Measurements from ENCODE around the gene CEP89. TPM values are rescaled to one million over a fixed set of nuclear protein-coding genes. Genes with fewer than 3 reads are reported as not detected.
"Not testable (repeated sequence)": the region's sequence is repeated elsewhere in the genome, so short reads cannot be mapped to it uniquely, and the experiment has no call there.

CEP89 gene
- total RNA-seq, 4 donors from 2014 or later: 12.6 to 28.5 (median 13.2) TPM

DNA sequence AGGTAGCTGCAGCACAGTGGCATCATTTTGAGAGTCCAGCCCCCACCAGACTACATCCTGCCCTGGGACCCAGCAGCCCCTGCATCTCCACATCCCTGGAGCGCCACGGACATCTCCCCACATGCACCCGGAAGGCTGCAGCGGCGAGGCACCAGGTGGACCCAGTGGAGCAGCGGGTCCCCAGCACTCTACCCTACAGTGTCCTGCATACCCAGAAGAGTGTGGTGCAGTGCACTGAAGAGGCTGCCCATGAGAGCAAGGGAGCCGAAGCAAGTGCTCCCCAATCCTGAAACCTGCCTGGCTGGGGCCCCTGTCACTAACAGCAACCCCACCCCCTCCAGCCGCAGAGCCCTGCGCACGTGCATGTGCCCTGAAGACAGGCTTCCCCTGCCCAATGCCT lies 80.9 kb downstream of the CEP89 start:
- TF ChIP-seq EP300 (IDR thresholded peaks at IDR 0.05) (no peak), POLR2A (IDR thresholded peaks at IDR 0.05) (no peak)
- TF ChIP-seq, protein P1, sequence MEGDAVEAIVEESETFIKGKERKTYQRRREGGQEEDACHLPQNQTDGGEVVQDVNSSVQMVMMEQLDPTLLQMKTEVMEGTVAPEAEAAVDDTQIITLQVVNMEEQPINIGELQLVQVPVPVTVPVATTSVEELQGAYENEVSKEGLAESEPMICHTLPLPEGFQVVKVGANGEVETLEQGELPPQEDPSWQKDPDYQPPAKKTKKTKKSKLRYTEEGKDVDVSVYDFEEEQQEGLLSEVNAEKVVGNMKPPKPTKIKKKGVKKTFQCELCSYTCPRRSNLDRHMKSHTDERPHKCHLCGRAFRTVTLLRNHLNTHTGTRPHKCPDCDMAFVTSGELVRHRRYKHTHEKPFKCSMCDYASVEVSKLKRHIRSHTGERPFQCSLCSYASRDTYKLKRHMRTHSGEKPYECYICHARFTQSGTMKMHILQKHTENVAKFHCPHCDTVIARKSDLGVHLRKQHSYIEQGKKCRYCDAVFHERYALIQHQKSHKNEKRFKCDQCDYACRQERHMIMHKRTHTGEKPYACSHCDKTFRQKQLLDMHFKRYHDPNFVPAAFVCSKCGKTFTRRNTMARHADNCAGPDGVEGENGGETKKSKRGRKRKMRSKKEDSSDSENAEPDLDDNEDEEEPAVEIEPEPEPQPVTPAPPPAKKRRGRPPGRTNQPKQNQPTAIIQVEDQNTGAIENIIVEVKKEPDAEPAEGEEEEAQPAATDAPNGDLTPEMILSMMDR (IDR thresholded peaks at IDR 0.05): no peak
- H3K36me3 ChIP-seq: peaks cover 0 to 96% (median 0%) of the 10 kb centered on the region in 3 donors
- no peak for DNase-seq (ENCODE audit: low spot score in 2 of 2)
- H3K4me3 ChIP-seq: no peak overlapping the region
- no peaks in the 10 kb centered on the region for H3K4me1 ChIP-seq
- H3K9me3 ChIP-seq: peaks cover 0 to 52% (median 20%) of the 10 kb centered on the region in 4 donors
- no peaks in the 10 kb centered on the region for H3K27me3 ChIP-seq
- 91 to 97% methylated on average over 10 of the region's 10 CpGs for WGBS, 2 donors
- no peak overlapping the region for H3K27ac ChIP-seq

DNA sequence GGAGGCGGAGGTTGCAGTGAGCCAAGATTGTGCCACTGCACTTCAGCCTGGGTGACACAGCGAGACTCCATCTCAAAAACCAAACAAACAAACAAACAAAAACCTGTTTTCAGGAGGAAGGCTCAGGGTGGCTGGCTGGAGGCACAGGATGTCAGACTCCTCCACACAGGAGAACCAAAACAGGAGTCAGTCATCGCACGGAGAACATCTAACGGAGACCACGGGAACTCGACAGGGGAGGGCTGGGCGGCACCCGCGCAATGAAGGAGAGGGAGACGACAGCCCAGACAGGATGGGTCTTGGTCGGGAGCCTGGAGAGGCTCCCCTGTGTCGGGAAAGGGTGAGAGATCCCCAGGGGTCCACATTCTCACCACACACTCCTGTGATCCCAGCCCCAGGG lies 81.4 kb downstream of the CEP89 start:
- H3K36me3 ChIP-seq: peaks cover 0 to 96% (median 0%) of the 10 kb centered on the region in 3 donors
- no peak for TF ChIP-seq POLR2A (IDR thresholded peaks at IDR 0.05)
- TF ChIP-seq, protein P1 (IDR thresholded peaks at IDR 0.05): no peak
- no peak for TF ChIP-seq EP300 (IDR thresholded peaks at IDR 0.05)
- H3K9me3 ChIP-seq: peaks cover 0 to 47% (median 19%) of the 10 kb centered on the region in 4 donors
- H3K27ac ChIP-seq: no peak overlapping the region
- H3K4me3 ChIP-seq: no peak overlapping the region
- WGBS, 2 donors: 89 to 91% methylated on average over 13 of the region's 13 CpGs
- H3K4me1 ChIP-seq: no peaks in the 10 kb centered on the region
- no peak for DNase-seq (ENCODE audit: low spot score in 2 of 2)
- H3K27me3 ChIP-seq: no peaks in the 10 kb centered on the region

DNA sequence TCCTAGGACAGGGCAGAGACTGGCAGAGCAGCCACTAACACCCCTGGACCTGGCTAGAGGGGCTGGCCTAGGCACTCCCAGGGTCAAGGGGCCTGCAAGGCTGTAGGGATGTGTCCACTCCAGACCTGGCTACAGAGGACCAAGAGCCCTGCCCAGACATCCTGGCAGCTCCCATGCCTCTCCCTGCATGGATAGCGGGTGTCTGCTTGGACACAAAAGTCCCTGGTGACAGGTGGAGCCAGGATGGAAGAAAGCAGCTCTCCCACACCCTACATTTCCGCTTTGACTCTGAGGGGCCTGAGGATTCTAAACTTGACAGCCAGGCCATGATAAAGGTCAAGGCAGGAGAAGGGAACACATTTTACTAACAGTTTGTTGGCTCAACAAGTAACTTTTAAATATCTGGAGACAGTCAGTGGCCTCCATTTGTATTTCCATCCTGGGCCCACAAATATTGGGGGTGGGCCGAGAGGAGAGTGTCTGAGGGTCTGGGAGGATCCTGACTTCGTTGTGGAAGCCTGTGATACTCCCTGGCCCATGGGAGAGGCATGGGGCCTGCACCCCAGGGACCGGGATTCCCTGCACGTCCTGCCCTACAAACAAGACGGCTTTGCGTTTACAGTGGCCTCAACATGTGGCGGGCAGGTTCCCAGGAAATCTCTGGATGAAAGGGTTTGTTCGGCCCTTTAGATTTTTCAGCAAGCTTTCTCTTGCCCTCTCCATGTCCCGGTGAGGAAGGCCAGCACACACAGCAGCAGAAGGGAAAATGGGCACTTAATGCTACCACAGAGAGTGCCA lies 82.4 kb downstream of the CEP89 start:
- WGBS, 2 donors: 93 to 96% methylated on average over 11 of the region's 11 CpGs
- no peak for TF ChIP-seq POLR2A (IDR thresholded peaks at IDR 0.05)
- TF ChIP-seq, protein P1 (IDR thresholded peaks at IDR 0.05): no peak
- TF ChIP-seq EP300 (IDR thresholded peaks at IDR 0.05): no peak
- H3K36me3 ChIP-seq: peaks cover 0 to 90% (median 0%) of the 10 kb centered on the region in 3 donors

DNA sequence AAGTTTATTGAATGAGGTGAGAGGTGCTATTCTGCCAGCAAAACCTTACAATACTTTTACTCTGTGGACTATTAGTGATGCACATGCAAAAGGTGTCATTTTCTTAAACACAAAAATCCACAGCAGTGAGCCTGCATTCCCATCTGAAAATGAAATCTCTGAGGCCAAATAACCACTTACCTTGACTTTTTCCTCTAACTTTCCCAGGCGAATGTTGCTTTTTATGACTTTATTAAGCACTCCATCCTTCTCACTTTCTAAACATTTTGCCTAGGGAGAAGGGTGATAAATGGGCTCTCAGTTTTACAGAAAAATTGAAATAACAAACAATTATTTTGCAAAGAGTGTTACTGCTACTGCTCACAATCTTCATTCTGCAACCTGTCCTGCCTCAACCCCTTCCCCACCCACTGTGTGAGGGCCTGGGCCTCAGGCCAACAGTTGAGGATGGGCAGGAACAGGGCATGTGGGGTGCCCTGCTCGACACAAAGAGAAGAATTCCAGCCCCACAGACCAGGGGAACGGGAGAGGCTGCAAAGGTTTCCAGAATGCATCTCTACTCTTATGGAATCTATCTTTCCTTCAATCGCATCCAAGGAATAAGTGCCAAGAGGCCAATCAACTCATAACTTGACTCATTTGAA lies 84.1 kb downstream of the CEP89 start:
- no peak for TF ChIP-seq POLR2A (IDR thresholded peaks at IDR 0.05)
- no peak overlapping the region for H3K4me3 ChIP-seq
- H3K4me1 ChIP-seq: no peaks in the 10 kb centered on the region
- H3K9me3 ChIP-seq: peaks cover 0 to 22% (median 8%) of the 10 kb centered on the region in 4 donors
- no peak for DNase-seq (ENCODE audit: low spot score in 2 of 2)
- H3K36me3 ChIP-seq: peaks cover 0 to 81% (median 0%) of the 10 kb centered on the region in 3 donors
- H3K27me3 ChIP-seq: no peaks in the 10 kb centered on the region
- WGBS, 2 donors: 84 to 88% methylated on average over 4 of the region's 4 CpGs
- H3K27ac ChIP-seq: no peak overlapping the region

More for the DNA sequence above, 82.4 kb downstream of the CEP89 start:
- H3K4me1 ChIP-seq: no peaks in the 10 kb centered on the region
- H3K4me3 ChIP-seq: no peak overlapping the region
- no peak overlapping the region for H3K27ac ChIP-seq
- DNase-seq (ENCODE audit: low spot score in 2 of 2): no peak
- H3K9me3 ChIP-seq: peaks cover 0 to 38% (median 19%) of the 10 kb centered on the region in 4 donors
- H3K27me3 ChIP-seq: no peaks in the 10 kb centered on the region

GRCh38 chr19:32886241-32886640 lies 85.5 kb downstream of the CEP89 start:
- H3K4me3 ChIP-seq: no peak overlapping the region
- no peaks in the 10 kb centered on the region for H3K27me3 ChIP-seq
- no peak overlapping the region for H3K27ac ChIP-seq
- TF ChIP-seq EP300 (IDR thresholded peaks at IDR 0.05) (no peak), POLR2A (IDR thresholded peaks at IDR 0.05) (no peak)
- TF ChIP-seq, protein P1 (IDR thresholded peaks at IDR 0.05): no peak
- H3K9me3 ChIP-seq: peaks cover 0 to 9% (median under 1%) of the 10 kb centered on the region in 4 donors
- H3K4me1 ChIP-seq: no peaks in the 10 kb centered on the region
- no peak for DNase-seq (ENCODE audit: low spot score in 2 of 2)
- H3K36me3 ChIP-seq: peaks cover 0 to 81% (median 0%) of the 10 kb centered on the region in 3 donors
- 79 to 82% methylated on average over 7 of the region's 7 CpGs for WGBS, 2 donors

GRCh38 chr19:32885255-32885654 lies 86.5 kb downstream of the CEP89 start:
- not testable (repeated sequence) for H3K4me1 ChIP-seq; H3K27me3 ChIP-seq; H3K27ac ChIP-seq; H3K4me3 ChIP-seq; DNase-seq (ENCODE audit: low spot score in 2 of 2); H3K9me3 ChIP-seq
- WGBS, 2 donors: 87 to 92% methylated on average over 5 of the region's 5 CpGs
- H3K36me3 ChIP-seq: peaks cover 0 to 81% (median 0%) of the 10 kb centered on the region in 3 donors
